Putamen (tissue), 1 donor: ENCODE data around the gene CNIH2.

ENCODE experiments used
- DNase-seq: peaks from one replicate; pipeline ENCODE4 v3.0.0-alpha.2; 2016; ENCODE audit warnings: low spot score

CNIH2 gene

DNA sequence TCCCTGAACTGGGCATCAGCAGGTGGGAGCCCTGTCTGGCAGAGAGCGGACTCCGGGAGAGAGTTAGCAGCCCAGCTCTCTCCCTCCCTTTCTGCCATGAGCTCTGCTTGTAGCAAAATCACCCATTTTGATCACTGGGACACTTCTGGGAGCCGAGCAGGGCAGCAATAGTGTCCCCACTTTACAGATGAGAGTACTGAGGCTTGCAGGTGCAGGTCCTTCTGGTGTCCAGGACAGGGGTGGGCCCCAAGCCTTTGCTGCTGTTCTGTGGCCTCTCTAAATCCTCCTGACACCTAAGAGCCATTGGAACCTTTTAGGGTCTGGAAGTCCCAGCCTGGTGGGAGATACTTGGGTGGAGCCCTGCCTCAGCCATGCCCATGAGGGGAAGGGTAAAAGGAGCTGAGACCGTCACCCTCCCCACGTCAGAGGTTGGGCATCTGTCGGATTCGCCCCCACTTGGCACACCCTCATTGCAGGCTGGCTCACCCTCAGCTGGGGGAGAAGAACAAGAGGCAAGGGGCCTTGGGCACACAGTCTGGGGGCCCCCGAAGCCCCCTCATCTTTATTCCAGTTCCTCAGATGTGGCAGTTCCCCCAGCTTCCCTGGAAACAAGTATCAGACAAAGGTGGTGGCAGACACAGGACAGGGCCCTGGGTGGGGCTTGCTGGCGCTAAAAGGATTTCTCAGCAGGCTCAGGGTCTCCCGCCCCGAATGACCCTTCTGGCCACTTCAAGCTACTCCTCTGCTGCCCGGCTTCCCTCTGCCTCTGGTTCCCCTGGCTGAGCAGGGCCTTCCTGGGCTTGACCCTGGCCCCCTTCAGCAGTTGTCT lies 53.8 kb downstream of the CNIH2 start:
- no peak for DNase-seq

DNA sequence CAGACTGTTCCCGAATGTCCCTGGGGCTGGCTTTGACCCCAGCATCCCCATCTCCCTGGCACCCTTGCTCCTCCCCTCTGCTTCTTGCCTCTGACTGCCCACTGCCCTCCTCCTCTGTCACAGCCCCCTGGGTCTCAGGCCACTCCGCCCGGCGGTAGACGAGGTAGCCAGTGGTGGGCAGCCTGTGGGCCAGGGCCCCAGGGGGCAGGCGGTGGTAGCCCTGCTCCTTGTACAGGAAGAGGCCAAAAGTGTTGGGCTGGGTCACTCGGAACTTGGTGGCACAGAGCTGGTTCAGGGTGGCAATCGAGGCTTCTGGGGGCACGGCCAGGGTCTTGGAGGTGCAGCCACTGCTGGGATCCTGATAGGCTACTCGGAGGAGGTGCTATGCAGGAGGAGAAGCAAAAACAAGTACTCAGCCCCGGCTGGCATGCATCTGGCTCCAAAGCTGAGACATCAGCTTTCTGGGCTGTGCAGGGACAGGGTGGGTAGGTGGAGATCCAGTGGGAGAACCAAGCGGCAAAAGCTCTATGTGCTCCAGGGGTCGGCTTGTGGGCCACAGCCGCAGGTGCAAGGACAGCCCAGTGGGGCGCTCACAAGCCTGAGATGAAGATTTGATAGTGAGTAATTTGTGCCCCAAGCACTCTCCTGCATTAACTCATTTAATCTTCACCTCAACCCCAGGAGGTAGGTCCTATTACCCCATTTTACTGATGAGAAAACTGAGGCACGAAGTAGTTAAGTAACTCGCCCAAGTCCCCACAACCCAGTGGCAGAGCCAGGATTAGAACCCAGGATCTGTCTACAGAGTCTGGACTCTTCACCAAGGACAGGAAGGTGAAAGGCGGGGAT lies 54.6 kb downstream of the CNIH2 start:
- DNase-seq, result no peak

DNA sequence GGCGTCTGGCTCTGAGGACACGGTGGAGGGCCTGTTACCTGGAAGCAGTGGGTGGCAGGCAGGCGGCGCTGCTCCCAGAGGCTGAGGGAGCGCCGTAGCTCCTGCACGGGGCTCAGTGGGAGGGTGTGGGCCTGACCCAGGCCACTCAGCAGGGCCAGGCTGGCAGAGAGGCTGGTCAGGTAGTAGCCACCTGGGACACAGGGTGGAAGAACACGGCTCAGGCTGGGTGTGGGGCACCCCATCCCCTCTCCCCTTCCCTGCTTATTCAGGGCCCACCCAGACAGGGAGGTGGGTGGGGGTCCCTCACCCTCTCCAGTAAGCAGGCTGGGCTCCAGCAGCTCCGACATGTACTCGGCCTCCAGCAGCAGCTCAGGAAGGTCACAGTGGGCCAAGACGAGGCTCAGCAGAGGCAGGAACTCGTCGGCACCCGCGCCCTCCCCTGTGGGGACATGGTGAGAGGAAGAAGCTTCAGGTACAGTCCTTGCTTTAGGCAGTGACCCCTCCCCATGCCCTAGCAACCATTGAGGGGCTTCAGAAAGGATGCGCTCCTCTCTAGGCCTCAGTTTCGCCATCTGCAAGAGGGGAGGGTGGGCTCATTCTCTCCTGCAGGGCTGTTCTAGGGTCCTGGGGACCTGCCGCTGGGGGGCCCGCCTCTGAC lies 55.4 kb downstream of the CNIH2 start:
- no peak for DNase-seq
